Skeletal muscle satellite cell (primary cell): ENCODE measurements around the gene UBAC2.
"Not testable (repeated sequence)": the region's sequence is repeated elsewhere in the genome, so short reads cannot be mapped to it uniquely, and the experiment has no call there.

Experiments
- H3K27me3 ChIP-seq: 2 replicates; pipeline ENCODE4 v1.7.0; 2013; ENCODE audit warnings: low read length; ENCODE audit not compliant: control insufficient read depth, insufficient read depth
- H3K36me3 ChIP-seq: 2 replicates; pipeline ENCODE4 v1.7.0; 2013; ENCODE audit warnings: mild to moderate bottlenecking, control low read depth, low read length; ENCODE audit not compliant: insufficient read depth
- H3K4me1 ChIP-seq: 2 replicates; pipeline ENCODE4 v1.7.0; 2013; ENCODE audit warnings: low read length; ENCODE audit not compliant: control insufficient read depth, insufficient read depth
- H3K4me2 ChIP-seq: 2 replicates; pipeline ENCODE4 v1.7.0; 2013; ENCODE audit warnings: mild to moderate bottlenecking, low read length
- H3K4me3 ChIP-seq: 2 replicates; pipeline ENCODE4 v1.7.0; 2013; ENCODE audit warnings: low read length
- H3K9ac ChIP-seq: 2 replicates; pipeline ENCODE4 v1.7.0; 2013; ENCODE audit warnings: mild to moderate bottlenecking, low read depth, low read length, moderate library complexity
- H3K9me3 ChIP-seq: replicated peaks from 2 replicates; pipeline ENCODE4 v1.7.0; 2013; ENCODE audit warnings: mild to moderate bottlenecking, control low read depth, low read length

Gene UBAC2

DNA sequence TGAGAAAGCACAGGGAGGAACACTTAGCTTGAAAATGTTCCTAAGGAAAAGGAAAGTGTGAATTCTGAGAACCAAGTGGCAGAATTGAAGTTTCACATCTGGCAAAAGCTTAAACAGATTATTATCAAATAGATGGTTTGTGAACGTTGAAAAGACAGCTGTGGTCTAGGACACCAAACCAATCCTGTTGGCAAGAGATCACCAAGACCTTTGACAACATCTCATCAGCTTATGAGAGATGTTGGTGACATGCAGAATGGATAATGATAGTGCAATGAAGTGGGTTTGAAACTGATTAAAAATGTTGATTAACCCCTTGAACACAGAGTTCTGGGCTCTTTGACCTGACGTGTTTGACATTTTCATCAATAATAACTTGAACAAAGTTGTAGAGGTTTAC is 181.1 kb downstream of the UBAC2 start:
- peaks cover 6% of the 10 kb centered on the region for H3K4me1 ChIP-seq
- no peak overlapping the region for H3K9ac ChIP-seq
- no peaks in the 10 kb centered on the region for H3K27me3 ChIP-seq
- H3K4me2 ChIP-seq = no peak overlapping the region
- H3K9me3 ChIP-seq = no peaks in the 10 kb centered on the region
- peaks cover 14% of the 10 kb centered on the region for H3K36me3 ChIP-seq
- no peak overlapping the region for H3K4me3 ChIP-seq

DNA sequence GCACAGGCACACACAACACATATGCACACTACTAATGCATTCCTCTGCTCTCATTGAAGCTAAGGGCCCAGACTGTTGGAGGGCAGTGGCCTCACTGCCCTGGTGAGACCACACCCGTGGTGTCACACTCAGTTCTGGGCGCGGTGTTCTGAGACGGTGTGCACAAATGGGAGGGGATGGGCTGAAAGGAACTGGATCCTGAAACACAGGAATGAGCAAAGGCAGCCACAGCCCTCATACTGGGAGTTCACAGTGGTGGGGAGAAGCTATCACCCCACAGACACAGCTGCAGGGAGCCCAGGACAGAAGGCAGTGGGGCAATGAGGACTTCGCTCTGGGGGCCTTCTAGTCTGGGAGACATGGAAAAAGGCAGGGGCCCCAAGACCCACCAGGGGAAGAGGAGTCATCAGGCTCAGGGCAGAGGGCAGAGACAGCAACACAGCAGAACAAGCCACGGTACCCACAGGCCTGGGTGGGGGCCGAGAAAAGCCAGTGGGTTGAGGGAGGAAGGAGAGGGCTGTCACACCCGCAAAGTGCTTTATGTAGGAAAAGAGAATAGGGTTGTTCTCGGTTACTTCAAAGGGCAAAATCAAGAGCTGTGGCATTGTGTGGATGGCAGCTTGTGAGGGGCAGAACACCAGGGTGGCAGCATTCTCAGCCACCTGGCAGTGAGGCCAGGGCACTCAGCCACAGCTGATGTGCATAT is 181.9 kb downstream of the UBAC2 start:
- no peak overlapping the region for H3K9ac ChIP-seq
- H3K4me3 ChIP-seq = no peak overlapping the region
- no peaks in the 10 kb centered on the region for H3K9me3 ChIP-seq
- no peak overlapping the region for H3K4me2 ChIP-seq
- peaks cover 6% of the 10 kb centered on the region for H3K4me1 ChIP-seq
- no peaks in the 10 kb centered on the region for H3K27me3 ChIP-seq
- H3K36me3 ChIP-seq = peaks cover 14% of the 10 kb centered on the region

- Histone ChIP-seq H3K4me2 (no peak overlapping the region), H3K4me1 (peaks cover 6% of the 10 kb centered on the region), H3K4me3 (no peak overlapping the region), H3K36me3 (peaks cover 9% of the 10 kb centered on the region), H3K9me3 (no peaks in the 10 kb centered on the region), H3K27me3 (no peaks in the 10 kb centered on the region), H3K9ac (no peak overlapping the region)
These were observed 182.9 kb downstream of the UBAC2 start for GRCh38 chr13:99383511-99383921.

DNA sequence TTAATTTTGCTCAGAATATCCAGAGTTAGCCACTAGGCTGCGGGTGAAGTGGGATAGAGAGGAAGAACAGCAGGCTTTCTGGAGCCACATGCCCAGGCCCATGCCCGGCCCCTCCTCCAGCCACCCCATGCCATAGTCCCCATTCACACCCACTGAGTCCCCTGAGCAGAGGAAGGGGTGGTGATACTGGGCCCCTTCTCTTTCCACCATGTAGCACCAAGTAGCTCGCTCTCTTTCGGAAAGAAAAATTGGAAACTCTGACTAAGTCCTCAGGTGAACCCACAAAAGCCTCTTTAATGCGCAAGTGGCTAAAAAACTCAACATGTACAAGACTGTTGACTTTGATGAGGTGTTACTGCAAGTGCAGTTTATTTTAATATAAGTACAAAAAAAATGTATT is 183.3 kb downstream of the UBAC2 start:
- Histone ChIP-seq H3K4me3 (no peak overlapping the region), H3K27me3 (no peaks in the 10 kb centered on the region), H3K36me3 (peaks cover 5% of the 10 kb centered on the region), H3K4me2 (no peak overlapping the region), H3K9ac (no peak overlapping the region), H3K4me1 (peaks cover 6% of the 10 kb centered on the region), H3K9me3 (no peaks in the 10 kb centered on the region)

DNA sequence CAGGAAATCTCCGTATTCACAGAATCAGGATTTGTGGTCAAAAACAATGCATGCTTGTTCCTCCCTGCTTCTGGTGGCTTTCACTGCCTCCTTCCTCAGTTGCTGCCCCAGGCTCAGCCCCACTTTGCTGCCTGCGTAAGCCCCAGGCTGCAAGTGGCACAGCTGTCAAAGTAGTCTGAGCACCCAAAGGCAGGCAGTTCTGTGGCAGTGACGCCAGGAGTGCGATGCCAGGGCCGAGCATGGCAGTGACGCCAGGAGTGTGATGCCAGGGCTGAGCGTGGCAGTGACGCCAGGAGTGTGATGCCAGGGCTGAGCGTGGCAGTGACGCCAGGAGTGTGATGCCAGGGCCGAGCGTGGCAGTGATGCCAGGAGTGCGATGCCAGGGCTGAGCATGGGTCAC is 183.8 kb downstream of the UBAC2 start:
- H3K9me3 ChIP-seq = no peaks in the 10 kb centered on the region
- H3K4me2 ChIP-seq = no peak overlapping the region
- H3K27me3 ChIP-seq = no peaks in the 10 kb centered on the region
- H3K4me1 ChIP-seq = peaks cover 6% of the 10 kb centered on the region
- H3K36me3 ChIP-seq = peaks cover 3% of the 10 kb centered on the region
- H3K9ac ChIP-seq = no peak overlapping the region
- no peak overlapping the region for H3K4me3 ChIP-seq

DNA sequence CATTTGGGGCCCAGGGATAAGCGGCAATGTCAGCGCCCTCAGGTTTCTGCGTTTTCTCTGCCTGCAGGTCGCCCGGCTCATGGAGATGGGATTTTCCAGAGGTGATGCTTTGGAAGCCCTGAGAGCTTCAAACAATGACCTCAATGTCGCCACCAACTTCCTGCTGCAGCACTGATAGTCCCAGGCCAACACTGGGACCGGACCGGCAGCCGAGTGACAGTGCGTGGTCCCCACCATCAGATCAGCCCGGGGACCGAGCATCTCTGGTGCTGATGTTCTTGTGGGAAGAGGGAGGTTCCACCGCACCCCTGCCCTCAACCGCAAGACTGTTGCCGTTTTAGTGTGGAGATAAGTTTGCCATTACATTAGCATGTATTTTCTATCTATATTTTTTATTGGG is 184.5 kb downstream of the UBAC2 start:
- H3K4me1 ChIP-seq = peaks cover 6% of the 10 kb centered on the region
- H3K27me3 ChIP-seq = no peaks in the 10 kb centered on the region
- H3K9me3 ChIP-seq = no peaks in the 10 kb centered on the region
- no peak overlapping the region for H3K9ac ChIP-seq
- no peak overlapping the region for H3K4me3 ChIP-seq
- H3K36me3 ChIP-seq = peaks cover 3% of the 10 kb centered on the region
- no peak overlapping the region for H3K4me2 ChIP-seq

DNA sequence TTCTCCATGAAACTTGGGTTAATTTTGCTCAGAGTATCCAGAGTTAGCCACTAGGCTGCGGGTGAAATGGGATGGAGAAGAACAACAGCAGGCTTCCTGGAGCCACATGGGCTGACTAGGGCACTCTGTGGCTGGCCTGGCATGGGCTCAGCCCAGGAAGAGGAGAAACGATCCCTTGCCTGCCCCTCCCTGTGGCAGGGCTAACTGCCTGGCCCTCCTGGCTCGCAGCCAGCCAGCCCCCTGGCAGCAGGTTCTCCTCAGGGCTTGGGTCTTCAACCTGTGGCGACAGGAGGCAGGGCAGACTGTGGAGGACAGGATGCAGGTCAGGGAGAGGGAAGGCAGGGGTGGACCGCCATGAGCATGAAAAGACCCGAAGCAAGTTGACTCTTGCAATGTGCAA is 185.3 kb downstream of the UBAC2 start:
- H3K9ac ChIP-seq = no peak overlapping the region
- no peaks in the 10 kb centered on the region for H3K9me3 ChIP-seq
- no peak overlapping the region for H3K4me2 ChIP-seq
- no peaks in the 10 kb centered on the region for H3K27me3 ChIP-seq
- peaks cover 6% of the 10 kb centered on the region for H3K4me1 ChIP-seq
- H3K4me3 ChIP-seq = no peak overlapping the region
- H3K36me3 ChIP-seq = peaks cover 3% of the 10 kb centered on the region

GRCh38 chr13:99386495-99386894 is 185.8 kb downstream of the UBAC2 start:
- H3K4me2 ChIP-seq = no peak overlapping the region

GRCh38 chr13:99386911-99387788 is 186.5 kb downstream of the UBAC2 start:
- Histone ChIP-seq H3K4me1 (peaks cover 6% of the 10 kb centered on the region), H3K36me3 (peaks cover 3% of the 10 kb centered on the region), H3K9ac (no peak overlapping the region), H3K9me3 (no peaks in the 10 kb centered on the region), H3K4me3 (no peak overlapping the region), H3K4me2 (no peak overlapping the region), H3K27me3 (no peaks in the 10 kb centered on the region)

More at GRCh38 chr13:99386495-99386894, 185.8 kb downstream of the UBAC2 start:
- Histone ChIP-seq H3K36me3 (peaks cover 3% of the 10 kb centered on the region), H3K9ac (no peak overlapping the region), H3K9me3 (no peaks in the 10 kb centered on the region), H3K27me3 (no peaks in the 10 kb centered on the region), H3K4me1 (peaks cover 6% of the 10 kb centered on the region), H3K4me3 (no peak overlapping the region)

DNA sequence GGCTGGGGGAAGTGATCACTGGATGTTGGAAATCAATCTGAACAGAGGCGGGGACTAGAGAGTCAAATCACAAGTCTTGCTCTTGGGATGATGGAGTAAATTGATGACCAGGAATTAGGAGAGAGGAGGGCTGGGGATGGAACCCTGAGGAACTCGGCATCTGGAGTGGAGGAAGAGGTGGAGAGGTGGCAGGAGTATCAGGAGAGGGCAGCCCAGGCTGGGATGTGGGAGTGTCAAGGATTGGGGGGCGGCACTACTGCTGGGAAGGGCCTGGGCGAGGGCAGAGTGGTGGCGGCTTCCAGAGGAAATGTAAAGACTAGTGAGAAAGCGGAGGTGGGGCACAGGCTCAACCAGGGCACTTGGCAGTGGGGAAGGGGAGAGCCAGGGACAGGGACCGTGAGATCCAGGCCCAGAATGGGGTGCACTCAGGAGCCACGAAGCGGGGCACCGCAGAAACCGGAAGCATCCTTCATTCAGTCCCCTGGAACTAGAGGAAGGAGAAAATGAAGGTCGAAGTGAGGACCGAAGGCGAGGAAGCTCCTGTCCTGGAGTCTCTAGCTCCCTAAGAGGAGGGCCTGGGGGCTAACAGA is 187.8 kb downstream of the UBAC2 start:
- Histone ChIP-seq H3K9me3 (no peaks in the 10 kb centered on the region), H3K4me1 (no peaks in the 10 kb centered on the region), H3K4me3 (no peak overlapping the region), H3K36me3 (peaks cover 3% of the 10 kb centered on the region), H3K4me2 (no peak overlapping the region), H3K9ac (no peak overlapping the region), H3K27me3 (no peaks in the 10 kb centered on the region)

DNA sequence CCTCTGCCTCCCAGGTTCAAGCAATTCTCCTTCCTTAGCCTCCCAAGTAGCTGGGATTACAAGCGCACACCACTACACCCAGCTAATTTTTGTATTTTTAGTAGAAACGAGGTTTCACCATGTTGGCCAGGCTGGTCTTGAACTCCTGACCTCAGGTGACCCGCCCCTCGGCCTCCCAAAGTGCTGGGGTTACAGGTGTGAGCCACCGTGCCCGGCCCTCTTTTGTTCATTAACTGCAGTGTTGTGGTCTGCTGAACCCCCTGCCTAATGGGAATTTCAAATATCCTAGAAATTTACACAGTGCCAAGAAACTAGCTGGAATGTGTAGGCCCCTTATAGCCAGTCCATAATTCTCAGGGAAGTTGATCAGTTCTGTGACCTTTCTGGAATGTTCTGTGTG is 188.4 kb downstream of the UBAC2 start:
- H3K4me3 ChIP-seq, H3K9me3 ChIP-seq, H3K27me3 ChIP-seq, H3K9ac ChIP-seq, H3K4me2 ChIP-seq, H3K4me1 ChIP-seq, H3K36me3 ChIP-seq: not testable (repeated sequence)
